Activated CD4-positive, alpha-beta memory T cell treated with anti-CD3 and anti-CD28 coated beads, Interleukin-2, amount 10 ng/mL, durations not matched to agents 7 days and 5 days (primary cell): Measurements from ENCODE around the gene FUOM. TPM values are rescaled to one million over a fixed set of nuclear protein-coding genes. Genes with fewer than 3 reads are reported as not detected.

Experiments
- CTCF ChIA-PET: fragments of 350-600 bp; sonication (Branson Sonifier 250); formaldehyde crosslinking; loops from one replicate; lab custom pipeline; 2021; ENCODE audit warnings: antibody characterized with exemption, inconsistent platforms; lab: Charles Lee
- POLR2A ChIA-PET: fragments of 350-600 bp; sonication (Branson Sonifier 250); formaldehyde crosslinking; loops from one replicate; lab custom pipeline; 2021; ENCODE audit warnings: antibody characterized with exemption; lab: Charles Lee
- DNase-seq: peaks from one replicate; pipeline ENCODE4 v3.0.0-alpha.2; 2020
- H3K27ac Mint-ChIP-seq: one replicate; pipeline ENCODE4 v1.8.0; 2021; ENCODE audit warnings: mild to moderate bottlenecking, mixed read lengths
- H3K27me3 Mint-ChIP-seq: one replicate; pipeline ENCODE4 v1.8.0; 2021; ENCODE audit warnings: mixed read lengths
- H3K36me3 Mint-ChIP-seq: one replicate; pipeline ENCODE4 v1.8.0; 2021; ENCODE audit warnings: low read depth, mixed read lengths
- H3K4me1 Mint-ChIP-seq: one replicate; pipeline ENCODE4 v1.8.0; 2021; ENCODE audit warnings: mixed read lengths
- H3K4me3 Mint-ChIP-seq: one replicate; pipeline ENCODE4 v1.8.0; 2021; ENCODE audit warnings: mild to moderate bottlenecking, mixed read lengths
- H3K9me3 Mint-ChIP-seq: one replicate; pipeline ENCODE4 v1.8.0; 2021; ENCODE audit warnings: mixed read lengths
- total RNA-seq, 2 experiments: library from RNA; stranded (reverse); gene quantifications; one replicate each; pipeline ENCODE4 v1.2.3, GENCODE V29; 2021

The FUOM gene
- total RNA-seq, 2 experiments from 2014 or later, result 11.2 to 11.4 TPM

DNA sequence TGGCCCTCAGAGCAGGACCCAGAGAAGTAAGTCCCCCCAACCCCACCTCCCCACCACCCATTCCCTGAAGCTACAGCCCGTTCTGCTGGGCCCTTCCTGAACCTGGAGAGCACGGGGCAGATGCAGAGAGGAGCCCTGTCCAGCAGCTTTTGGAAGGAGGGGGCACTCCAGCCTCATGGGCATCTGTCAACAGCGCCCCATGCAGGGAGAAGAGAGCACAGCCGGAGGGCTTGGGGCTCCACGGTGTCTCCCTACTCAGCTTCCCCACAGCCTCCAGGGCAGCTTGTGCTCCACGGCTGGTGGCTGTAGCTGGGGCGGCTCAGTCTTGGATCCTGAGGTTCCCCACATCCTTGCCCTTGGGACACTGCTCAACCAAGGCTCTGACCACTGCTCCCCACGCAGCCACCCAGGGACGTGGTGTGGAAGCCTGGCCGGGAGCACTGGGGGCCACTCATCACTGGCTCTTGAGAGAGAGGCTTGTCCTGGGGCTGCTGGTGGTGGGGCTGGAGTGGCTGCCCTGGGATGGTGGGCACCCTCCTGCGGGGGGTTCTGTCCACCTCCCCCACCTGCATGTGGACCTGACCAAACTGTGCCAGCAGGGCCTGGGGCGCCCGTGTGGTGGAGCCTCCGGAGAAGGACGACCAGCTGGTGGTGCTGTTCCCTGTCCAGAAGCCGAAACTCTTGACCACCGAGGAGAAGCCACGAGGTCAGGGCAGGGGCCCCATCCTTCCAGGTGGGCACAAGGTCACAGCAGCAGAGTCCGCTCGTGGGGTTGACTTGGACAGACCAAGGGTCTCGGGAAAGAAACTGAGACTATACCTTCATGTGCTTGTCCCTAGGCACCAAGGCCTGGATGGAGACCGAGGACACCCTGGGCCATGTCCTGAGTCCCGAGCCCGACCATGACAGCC, 6.2 kb downstream of the FUOM start:
- H3K9me3 Mint-ChIP-seq, result no peaks in the 10 kb centered on the region
- CTCF ChIA-PET, result interaction anchor here (1.6 kb wide), 1 partner anchor 22 kb away, joined by 4 read pairs; no protein-coding TSS in a partner anchor
- POLR2A ChIA-PET, result interaction anchor here (1.2 kb wide), 1 partner anchor 44 kb away, joined by 3 read pairs; no protein-coding TSS in a partner anchor

DNA sequence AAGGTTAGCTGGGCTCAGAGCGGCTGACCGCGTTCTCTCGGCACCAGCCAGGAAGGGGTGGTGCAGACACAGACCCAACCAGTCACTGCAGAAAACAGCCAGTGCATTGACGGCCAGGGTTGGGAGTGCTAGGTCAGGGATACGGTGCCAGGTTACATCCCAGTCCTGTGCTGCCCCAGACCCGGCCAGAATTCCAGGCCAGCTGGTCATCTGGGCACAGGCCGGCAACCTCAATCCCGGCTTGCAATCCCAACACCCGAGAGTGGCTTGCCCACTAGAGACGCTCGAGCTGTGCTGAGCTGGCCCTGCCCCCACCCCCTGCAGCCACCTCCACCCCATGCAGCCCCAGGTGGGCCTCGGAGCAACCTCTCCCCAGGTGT, 6.9 kb downstream of the FUOM start:
- no peak for DNase-seq
- Mint-ChIP-seq H3K4me3 (no peak overlapping the region), H3K27me3 (peaks cover 5% of the 10 kb centered on the region), H3K4me1 (peaks cover 4% of the 10 kb centered on the region), H3K9me3 (no peaks in the 10 kb centered on the region), H3K36me3 (no peaks in the 10 kb centered on the region), H3K27ac (no peak overlapping the region)
- CTCF ChIA-PET, result interaction anchor here (1.6 kb wide), 1 partner anchor 21 kb away, joined by 4 read pairs; no protein-coding TSS in a partner anchor
- POLR2A ChIA-PET, result interaction anchor here (1.2 kb wide), 1 partner anchor 43 kb away, joined by 3 read pairs; no protein-coding TSS in a partner anchor

More for the DNA sequence above, 6.2 kb downstream of the FUOM start:
- no peak overlapping the region for H3K4me3 Mint-ChIP-seq
- H3K4me1 Mint-ChIP-seq, result peaks cover 4% of the 10 kb centered on the region
- H3K27me3 Mint-ChIP-seq, result peaks cover 5% of the 10 kb centered on the region
- H3K27ac Mint-ChIP-seq, result no peak overlapping the region
- H3K36me3 Mint-ChIP-seq, result no peaks in the 10 kb centered on the region
- DNase-seq, result no peak

DNA sequence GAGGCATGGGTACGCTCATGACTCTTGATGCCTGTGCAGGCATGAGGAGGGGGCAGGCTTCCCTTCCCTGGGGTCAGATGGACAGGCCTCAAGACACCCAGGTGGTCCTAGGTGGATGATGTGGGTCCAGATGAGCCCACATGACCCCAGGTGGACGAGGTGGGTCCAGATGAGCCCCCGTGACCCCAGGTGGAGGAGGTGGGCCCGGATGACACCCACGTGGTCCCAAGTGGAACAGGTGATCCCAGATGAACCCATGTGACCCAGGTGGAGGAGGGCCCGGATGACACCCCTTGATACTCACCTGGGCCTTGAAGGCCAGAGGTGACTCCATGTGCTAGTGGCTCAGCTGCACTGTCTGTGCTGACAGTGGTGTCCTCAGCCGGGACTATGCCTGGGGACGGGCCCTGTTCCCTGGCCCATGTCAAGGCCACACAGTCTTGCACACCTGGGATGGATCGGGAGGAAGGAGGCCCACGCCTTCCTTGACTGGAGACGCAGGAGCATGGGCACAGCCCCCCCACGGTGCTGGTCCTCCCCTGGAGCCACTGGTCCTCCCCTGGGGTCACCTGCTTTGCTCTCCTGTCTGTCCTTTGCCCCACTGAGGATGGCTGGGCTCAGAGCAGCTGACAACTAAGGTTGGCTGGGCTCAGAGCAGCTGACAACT, 7.4 kb downstream of the FUOM start:
- Mint-ChIP-seq H3K4me3 (no peak overlapping the region), H3K9me3 (no peaks in the 10 kb centered on the region), H3K27ac (no peak overlapping the region), H3K4me1 (peaks cover 4% of the 10 kb centered on the region), H3K27me3 (peaks cover 9% of the 10 kb centered on the region), H3K36me3 (no peaks in the 10 kb centered on the region)
- ChIA-PET CTCF (interaction anchor here (1.6 kb wide), 1 partner anchor 21 kb away, joined by 4 read pairs; no protein-coding TSS in a partner anchor), POLR2A (interaction anchor here (1.2 kb wide), 1 partner anchor 42 kb away, joined by 3 read pairs; no protein-coding TSS in a partner anchor)
- no peak for DNase-seq

DNA sequence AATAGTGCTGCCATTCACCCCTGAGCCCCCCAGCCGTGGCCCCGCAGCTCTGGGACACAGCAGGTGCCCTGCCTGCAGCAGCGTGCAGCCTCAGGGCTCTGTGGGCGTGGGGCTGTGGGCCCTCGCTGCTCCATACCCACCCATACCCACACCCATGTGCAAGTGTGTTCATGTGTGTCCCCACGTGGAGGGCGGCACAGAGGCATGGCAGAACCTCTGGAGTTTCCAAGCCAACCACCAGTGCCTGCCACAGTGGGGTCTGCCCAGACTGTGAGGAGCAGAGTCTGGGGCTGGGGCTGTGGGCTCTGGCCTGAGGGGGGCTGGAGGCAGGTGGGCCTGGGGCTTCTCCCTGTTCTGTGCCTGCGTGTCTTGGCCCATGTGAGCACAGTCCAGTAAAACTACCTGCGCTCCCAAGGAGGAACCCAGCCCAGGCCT, 8.2 kb downstream of the FUOM start:
- DNase-seq, result no peak
- Mint-ChIP-seq H3K27me3 (peaks cover 14% of the 10 kb centered on the region), H3K4me3 (no peak overlapping the region), H3K27ac (no peak overlapping the region), H3K4me1 (peaks cover 4% of the 10 kb centered on the region), H3K36me3 (no peaks in the 10 kb centered on the region), H3K9me3 (no peaks in the 10 kb centered on the region)
- ChIA-PET POLR2A (no interaction called here), CTCF (no interaction called here)

DNA sequence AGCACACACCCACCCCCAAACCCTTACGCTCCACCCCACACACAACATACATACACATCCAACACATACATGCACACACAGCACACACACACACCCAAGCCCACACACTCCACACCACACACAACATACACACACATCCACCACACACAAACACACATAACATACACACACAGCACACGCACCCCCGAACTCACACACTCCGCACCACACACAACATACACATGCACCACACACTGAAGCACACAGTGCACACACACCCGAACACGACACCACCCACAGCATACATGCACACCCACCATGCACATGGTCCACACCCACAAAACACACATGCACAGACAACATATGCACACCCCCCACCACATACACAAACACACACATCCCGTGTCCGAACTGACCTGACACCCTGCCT, 8.7 kb downstream of the FUOM start:
- Mint-ChIP-seq H3K9me3 (no peaks in the 10 kb centered on the region), H3K27me3 (peaks cover 15% of the 10 kb centered on the region), H3K4me1 (peaks cover 5% of the 10 kb centered on the region), H3K4me3 (no peak overlapping the region), H3K36me3 (no peaks in the 10 kb centered on the region), H3K27ac (no peak overlapping the region)
- ChIA-PET CTCF (no interaction called here), POLR2A (no interaction called here)
- DNase-seq, result no peak

DNA sequence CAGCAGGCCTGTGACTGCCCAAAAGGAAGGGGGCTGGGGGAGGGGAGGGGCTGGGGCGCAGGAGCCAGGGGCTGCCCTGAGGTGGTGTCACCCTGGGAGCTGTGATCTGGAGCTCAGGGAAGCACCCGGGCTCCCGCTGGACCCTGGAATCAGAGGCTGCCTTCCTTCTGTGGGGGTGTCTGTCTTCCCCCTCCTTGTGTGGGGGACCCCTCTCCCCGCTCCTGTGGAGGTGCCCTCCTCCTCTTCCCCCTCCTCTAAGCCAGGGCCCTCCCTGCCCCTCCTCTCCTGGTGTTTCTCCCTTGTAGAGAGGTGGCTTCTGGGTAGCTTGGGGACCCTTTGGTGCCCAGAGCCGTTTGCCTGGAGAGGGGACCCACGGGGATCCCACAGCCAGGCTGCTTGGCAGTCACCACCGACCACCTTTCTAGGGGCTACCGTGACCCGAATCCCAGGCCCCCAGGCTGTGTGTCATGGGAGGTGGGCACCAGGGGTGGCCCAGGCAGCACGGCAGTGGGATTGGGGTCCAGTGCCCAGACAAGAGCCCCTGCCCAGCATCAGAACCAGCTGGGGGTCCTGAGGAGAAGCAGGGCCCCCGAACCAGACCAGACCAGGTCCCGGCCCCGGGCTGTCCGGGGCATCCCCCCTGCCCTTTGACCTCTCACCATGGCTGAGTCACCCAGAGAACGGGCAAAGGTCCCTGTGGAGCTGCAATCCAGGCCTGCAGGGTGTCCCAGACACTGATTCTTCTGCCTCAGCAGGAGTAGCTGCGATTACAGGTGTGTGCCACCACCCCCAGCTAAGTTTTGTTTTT, 9.9 kb downstream of the FUOM start:
- H3K36me3 Mint-ChIP-seq, result no peaks in the 10 kb centered on the region
- H3K27ac Mint-ChIP-seq, result no peak overlapping the region
- POLR2A ChIA-PET, result interaction anchor here (0.6 kb wide), 1 partner anchor 11 kb away, joined by 3 read pairs; the partner anchor contains the start of gene CALY
- peaks cover 16% of the 10 kb centered on the region for H3K27me3 Mint-ChIP-seq
- H3K4me1 Mint-ChIP-seq, result peaks cover 9% of the 10 kb centered on the region
- CTCF ChIA-PET, result interaction anchor here (1.0 to 1.1 kb wide), 2 partner anchors 18 kb away, joined by 3 to 6 read pairs; no protein-coding TSS in a partner anchor
- no peak overlapping the region for H3K4me3 Mint-ChIP-seq
- no peaks in the 10 kb centered on the region for H3K9me3 Mint-ChIP-seq
- DNase-seq, result no peak

DNA sequence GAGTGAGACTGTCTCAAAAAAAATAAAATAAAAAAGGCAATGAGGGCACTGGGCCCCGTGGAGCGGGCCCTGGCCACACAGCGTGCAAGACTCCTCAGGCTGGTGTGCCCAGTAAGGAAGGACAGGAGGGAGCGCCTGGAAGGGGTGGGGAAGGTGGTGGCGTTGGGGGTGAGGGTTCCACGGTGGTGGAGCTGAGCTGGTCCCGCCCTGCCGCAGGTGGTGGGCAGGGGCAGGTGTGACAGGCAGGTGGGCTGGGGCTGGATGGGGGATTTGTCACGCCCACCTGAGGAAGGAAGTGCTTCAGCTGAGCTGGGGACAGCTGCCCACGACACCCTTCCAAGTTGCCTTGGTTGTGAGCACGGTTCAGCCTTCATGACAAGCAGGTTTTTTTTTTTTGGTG, 11.4 kb downstream of the FUOM start:
- Mint-ChIP-seq H3K4me1 (peaks cover 9% of the 10 kb centered on the region), H3K4me3 (no peak overlapping the region), H3K27me3 (peaks cover 20% of the 10 kb centered on the region), H3K9me3 (no peaks in the 10 kb centered on the region), H3K36me3 (no peaks in the 10 kb centered on the region), H3K27ac (no peak overlapping the region)
- POLR2A ChIA-PET, result no interaction called here
- CTCF ChIA-PET, result interaction anchor here (0.8 kb wide), 1 partner anchor 17 kb away, joined by 3 read pairs; no protein-coding TSS in a partner anchor
- DNase-seq, result no peak

DNA sequence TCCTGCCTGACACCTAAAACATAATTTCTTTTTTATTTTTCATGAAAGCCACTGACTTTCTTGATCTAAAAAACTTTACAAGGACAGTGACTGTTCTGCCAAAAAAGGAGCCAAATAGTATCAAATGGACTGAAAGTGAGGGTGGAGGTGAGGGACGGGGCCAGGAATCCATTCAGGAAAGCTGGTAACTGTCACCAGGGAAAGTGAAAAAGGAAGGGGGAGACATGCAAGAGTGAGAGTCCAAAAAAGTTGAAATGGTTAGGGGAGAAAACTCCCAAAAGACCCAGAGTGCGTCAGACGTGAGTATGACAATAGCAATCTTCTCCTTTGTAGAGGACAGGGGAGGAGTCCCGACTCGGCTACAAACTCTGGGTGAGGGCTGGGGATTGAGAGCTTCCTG, 13.6 kb downstream of the FUOM start:
- CTCF ChIA-PET, result interaction anchor here (1.2 kb wide), 1 partner anchor 15 kb away, joined by 4 read pairs; no protein-coding TSS in a partner anchor
- POLR2A ChIA-PET, result no interaction called here
- Mint-ChIP-seq H3K27me3 (peaks cover 19% of the 10 kb centered on the region), H3K9me3 (no peaks in the 10 kb centered on the region), H3K4me3 (no peak overlapping the region), H3K4me1 (peaks cover 8% of the 10 kb centered on the region), H3K27ac (no peak overlapping the region), H3K36me3 (no peaks in the 10 kb centered on the region)
- no peak for DNase-seq

DNA sequence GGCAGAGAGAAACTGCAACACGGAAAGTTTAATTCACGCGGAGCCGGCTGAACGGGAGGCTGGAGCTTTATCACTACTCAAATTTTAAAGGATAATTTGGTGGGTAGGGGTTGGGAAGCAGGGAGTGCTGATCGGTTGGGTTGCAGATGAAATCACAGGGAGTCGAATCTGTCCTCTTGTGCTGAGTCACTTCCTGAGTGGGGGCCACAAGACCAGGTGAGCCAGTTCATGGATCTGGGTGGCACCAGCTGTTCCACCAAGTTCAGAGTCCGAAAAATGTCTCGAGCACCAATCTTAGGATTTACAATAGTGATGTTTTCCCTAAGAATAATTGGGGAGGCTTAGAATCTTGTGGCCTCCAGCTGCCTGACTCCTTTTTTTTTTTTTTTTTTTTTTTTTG, 14.3 kb downstream of the FUOM start:
- CTCF ChIA-PET, result no interaction called here
- peaks cover 15% of the 10 kb centered on the region for H3K27me3 Mint-ChIP-seq
- H3K36me3 Mint-ChIP-seq, result no peaks in the 10 kb centered on the region
- POLR2A ChIA-PET, result no interaction called here
- H3K9me3 Mint-ChIP-seq, result no peaks in the 10 kb centered on the region
- no peak overlapping the region for H3K27ac Mint-ChIP-seq
- no peak overlapping the region for H3K4me3 Mint-ChIP-seq
- no peak for DNase-seq
- peaks cover 5% of the 10 kb centered on the region for H3K4me1 Mint-ChIP-seq

DNA sequence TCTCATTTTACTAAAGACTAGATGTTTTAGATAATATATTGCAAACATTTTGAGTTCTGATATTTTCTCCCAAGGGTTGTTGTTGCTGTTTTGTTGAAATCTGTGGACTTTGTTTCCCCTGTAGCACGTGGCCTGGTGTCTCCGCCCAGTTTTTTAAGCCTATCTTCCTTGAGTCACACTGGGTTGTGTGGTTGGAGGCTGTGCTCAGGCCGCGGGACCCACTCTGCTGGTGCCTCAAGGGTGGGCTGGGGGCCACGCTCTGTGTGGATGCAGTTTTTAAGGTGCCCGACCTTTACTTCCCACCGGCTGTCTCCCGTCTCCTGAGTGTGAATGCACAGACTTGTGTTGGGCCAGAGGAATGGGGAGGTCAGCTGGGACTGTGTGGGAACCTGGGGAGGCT, 14.9 kb downstream of the FUOM start:
- DNase-seq, result no peak
- Mint-ChIP-seq H3K36me3 (no peaks in the 10 kb centered on the region), H3K4me3 (no peak overlapping the region), H3K27ac (no peak overlapping the region), H3K9me3 (no peaks in the 10 kb centered on the region), H3K27me3 (peaks cover 15% of the 10 kb centered on the region), H3K4me1 (peaks cover 5% of the 10 kb centered on the region)
- POLR2A ChIA-PET, result no interaction called here
- CTCF ChIA-PET, result no interaction called here

DNA sequence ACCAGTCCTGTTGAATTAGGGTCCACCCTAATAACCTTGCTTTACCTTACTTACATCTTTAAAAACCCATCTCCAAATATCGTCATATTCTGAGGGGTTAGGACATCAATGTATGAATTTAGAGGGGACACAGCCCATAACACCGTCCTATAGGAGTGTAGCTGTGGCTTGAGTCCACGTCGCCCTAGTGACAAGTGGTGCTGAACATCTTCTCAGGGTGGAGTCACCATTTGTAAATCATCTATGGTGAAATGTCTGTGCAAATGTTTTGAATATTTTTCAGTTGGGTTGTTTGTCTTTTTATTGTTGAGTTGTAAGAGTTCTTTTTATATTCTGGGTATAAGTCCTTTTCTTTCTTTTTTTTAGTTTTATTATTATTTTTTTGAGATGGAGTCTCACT, 15.8 kb downstream of the FUOM start:
- H3K9me3 Mint-ChIP-seq, result no peaks in the 10 kb centered on the region
- ChIA-PET POLR2A (no interaction called here), CTCF (interaction anchor here (1.3 kb wide), 1 partner anchor 12 kb away, joined by 5 read pairs; no protein-coding TSS in a partner anchor)
- H3K27me3 Mint-ChIP-seq, result peaks cover 15% of the 10 kb centered on the region
- no peaks in the 10 kb centered on the region for H3K36me3 Mint-ChIP-seq
- no peak for DNase-seq
- no peak overlapping the region for H3K27ac Mint-ChIP-seq
- H3K4me1 Mint-ChIP-seq, result peaks cover 5% of the 10 kb centered on the region
- H3K4me3 Mint-ChIP-seq, result no peak overlapping the region

DNA sequence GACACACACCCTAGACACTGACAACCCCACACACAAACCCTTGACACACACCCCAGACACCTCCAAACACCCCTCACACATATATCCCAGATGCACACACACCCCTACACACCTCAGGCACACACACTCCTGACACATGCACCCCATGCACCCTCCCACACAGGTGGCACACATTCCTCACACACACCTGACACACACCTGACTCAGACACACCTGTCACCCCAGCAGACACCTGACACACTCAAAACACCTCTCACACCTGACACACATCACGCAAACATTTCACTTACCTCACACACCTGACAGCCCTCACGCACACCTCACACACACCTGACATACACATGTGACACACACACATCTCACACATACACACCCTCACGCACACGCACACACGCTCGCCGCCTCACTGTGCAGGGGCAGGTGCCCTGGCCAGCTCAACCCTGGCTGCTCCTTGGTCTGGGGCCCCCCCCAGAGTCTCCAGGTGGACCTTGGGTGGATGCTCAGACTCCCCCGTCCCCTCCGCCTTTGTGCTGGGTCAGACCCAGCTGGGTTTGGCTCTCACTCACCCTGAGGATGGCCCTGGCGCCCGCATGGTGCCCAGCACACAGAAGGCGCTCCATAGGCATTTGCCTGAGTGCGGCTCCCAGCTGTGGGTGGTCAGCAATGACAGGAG, 18.0 kb downstream of the FUOM start:
- CTCF ChIA-PET, result no interaction called here
- Mint-ChIP-seq H3K4me1 (peaks cover 6% of the 10 kb centered on the region), H3K27ac (no peak overlapping the region), H3K4me3 (no peak overlapping the region), H3K9me3 (no peaks in the 10 kb centered on the region), H3K27me3 (peaks cover 12% of the 10 kb centered on the region), H3K36me3 (no peaks in the 10 kb centered on the region)
- POLR2A ChIA-PET, result no interaction called here
- DNase-seq, result no peak
